Vagina (tissue), 2 donors: Measurements from ENCODE around the gene MRPL52. TPM values are rescaled to one million over a fixed set of nuclear protein-coding genes. Genes with fewer than 3 reads are reported as not detected.

Experiments
- DNase-seq, 2 donors: peaks; one replicate each; pipeline ENCODE4 v3.0.0-alpha.2; 2017; ENCODE audit errors: extremely low spot score in 2 of 2
- H3K27ac ChIP-seq: fragments of 200-600 bp; sonication (generic); one replicate; pipeline ENCODE4 v1.5.1; 2019
- H3K27me3 ChIP-seq: fragments of 200-600 bp; sonication (generic); one replicate; pipeline ENCODE4 v1.5.1; 2019
- H3K36me3 ChIP-seq, 2 donors: fragments of 200-600 bp; sonication (generic); one replicate each; pipeline ENCODE4 v1.5.1; 2017 to 2019
- H3K4me1 ChIP-seq: fragments of 200-600 bp; sonication (generic); one replicate; pipeline ENCODE4 v1.5.1; 2019
- H3K4me3 ChIP-seq, 2 donors: fragments of 200-600 bp; sonication (generic); 1 replicate in 1 of 2; 2 replicates in 1 of 2; pipeline ENCODE4 v1.5.1; 2016 to 2019
- H3K9me3 ChIP-seq: fragments of 200-600 bp; sonication (generic); one replicate; pipeline ENCODE4 v1.5.1; 2019
- CTCF ChIP-seq, 3 experiments: fragments of 450-650 bp in 2 of 3; fragments of 200-600 bp in 1 of 3; sonication (generic) in 1 of 3; IDR thresholded peaks; one replicate each; pipeline ENCODE4 v1.5.1; 2017 to 2019; ENCODE audit warnings: antibody characterized with exemption in 3 of 3, mild to moderate bottlenecking in 2 of 3, moderate library complexity in 2 of 3
- POLR2A ChIP-seq, 2 donors: fragments of 450-650 bp; IDR thresholded peaks; one replicate each; pipeline ENCODE4 v1.6.1; 2017; ENCODE audit warnings: antibody characterized with exemption in 2 of 2, mild to moderate bottlenecking in 2 of 2, moderate library complexity in 2 of 2
- POLR2AphosphoS5 ChIP-seq, 2 donors: sonication (generic); formaldehyde crosslinking; IDR thresholded peaks; one replicate each; pipeline ENCODE4 v1.9.0; 2017; ENCODE audit warnings: antibody characterized with exemption in 2 of 2, mild to moderate bottlenecking in 2 of 2, low read depth in 1 of 2; ENCODE audit not compliant: insufficient read depth in 1 of 2
- intact Hi-C: fragments of 100-400 bp; cut with DNase I; formaldehyde crosslinking; loops from one replicate; pipeline ENCODE4 v1.15.1; 2023
- total RNA-seq: library from RNA; depleted of rRNA; stranded (reverse); fragments of >200 nt; gene quantifications from one replicate; pipeline ENCODE4 v1.2.3, GENCODE V29; 2016

Gene MRPL52
- total RNA-seq, 1 donor from 2014 or later = 68.0 TPM

- Histone ChIP-seq H3K36me3 (peaks cover 9 to 29% of the 10 kb centered on the region in 2 donors), H3K9me3 (no peaks in the 10 kb centered on the region), H3K4me1 (peaks cover 34% of the 10 kb centered on the region), H3K27ac (peak within 1 kb of the TSS; percentile 99), H3K27me3 (no peaks in the 10 kb centered on the region), H3K4me3 (peak within 1 kb of the TSS; percentile 88 to 92)
- intact Hi-C loops = no loop called here
- peak in 1 of 2 donors; percentile 98 for DNase-seq
- peak in 1 of 2 donors; percentile 84 for TF ChIP-seq POLR2A (IDR thresholded peaks at IDR 0.05)
- TF ChIP-seq POLR2AphosphoS5 (IDR thresholded peaks at IDR 0.05; ENCODE audit: insufficient read depth in 1 of 2, low read depth in 1 of 2) = peak; percentile 78 to 98
- TF ChIP-seq CTCF (IDR thresholded peaks at IDR 0.05) = no peak
Observed at GRCh38 chr14:22871224-22872032, 41.7 kb downstream of the MRPL52 start, which contains the start of gene LRP10. TSS of gene LRP10 (plus strand) at chr14:22871740. CDS start at chr14:22872304, 564 bp downstream.

GRCh38 chr14:22872033-22872832 lies 42.5 kb downstream of the MRPL52 start:
- DNase-seq = no peak
- peak overlapping the region; percentile 99 for H3K27ac ChIP-seq
- H3K36me3 ChIP-seq = peaks cover 13 to 37% of the 10 kb centered on the region in 2 donors
- peak overlapping the region; percentile 88 to 92 for H3K4me3 ChIP-seq
- intact Hi-C loops = no loop called here
- peak in 1 of 2 donors; percentile 73 for TF ChIP-seq POLR2AphosphoS5 (IDR thresholded peaks at IDR 0.05; ENCODE audit: insufficient read depth in 1 of 2, low read depth in 1 of 2)
- no peak for TF ChIP-seq POLR2A (IDR thresholded peaks at IDR 0.05)
- TF ChIP-seq CTCF (IDR thresholded peaks at IDR 0.05) = peak; percentile 66 to 95 (median 89)
- H3K9me3 ChIP-seq = no peaks in the 10 kb centered on the region
- peaks cover 34% of the 10 kb centered on the region for H3K4me1 ChIP-seq
- H3K27me3 ChIP-seq = no peaks in the 10 kb centered on the region

GRCh38 chr14:22872833-22873520 lies 43.3 kb downstream of the MRPL52 start:
- no peaks in the 10 kb centered on the region for H3K9me3 ChIP-seq
- H3K27me3 ChIP-seq = no peaks in the 10 kb centered on the region
- peaks cover 16 to 44% of the 10 kb centered on the region in 2 donors for H3K36me3 ChIP-seq
- intact Hi-C loops = no loop called here
- H3K4me1 ChIP-seq = peaks cover 34% of the 10 kb centered on the region
- DNase-seq = no peak
- peak overlapping the region; percentile 88 to 92 for H3K4me3 ChIP-seq
- TF ChIP-seq POLR2AphosphoS5 (IDR thresholded peaks at IDR 0.05; ENCODE audit: insufficient read depth in 1 of 2, low read depth in 1 of 2) (no peak), CTCF (IDR thresholded peaks at IDR 0.05) (no peak), POLR2A (IDR thresholded peaks at IDR 0.05) (no peak)
- peak overlapping the region; percentile 99 for H3K27ac ChIP-seq

GRCh38 chr14:22875003-22875747 lies 45.5 kb downstream of the MRPL52 start:
- DNase-seq = no peak
- intact Hi-C loops = no loop called here
- TF ChIP-seq POLR2AphosphoS5 (IDR thresholded peaks at IDR 0.05; ENCODE audit: insufficient read depth in 1 of 2, low read depth in 1 of 2) = no peak
- TF ChIP-seq CTCF (IDR thresholded peaks at IDR 0.05) = no peak
- TF ChIP-seq POLR2A (IDR thresholded peaks at IDR 0.05) = no peak
- Histone ChIP-seq H3K4me3 (no peak overlapping the region), H3K36me3 (peaks cover 16 to 56% of the 10 kb centered on the region in 2 donors), H3K27me3 (no peaks in the 10 kb centered on the region), H3K27ac (no peak overlapping the region), H3K9me3 (no peaks in the 10 kb centered on the region), H3K4me1 (peaks cover 25% of the 10 kb centered on the region)
